ENCODE measurements around the gene C20orf141.
A peak's percentile ranks its signal among the peaks of the same experiment; 100 is the strongest.
"Not testable (repeated sequence)": the region's sequence is repeated elsewhere in the genome, so short reads cannot be mapped to it uniquely, and the experiment has no call there.

C20orf141 gene

DNA sequence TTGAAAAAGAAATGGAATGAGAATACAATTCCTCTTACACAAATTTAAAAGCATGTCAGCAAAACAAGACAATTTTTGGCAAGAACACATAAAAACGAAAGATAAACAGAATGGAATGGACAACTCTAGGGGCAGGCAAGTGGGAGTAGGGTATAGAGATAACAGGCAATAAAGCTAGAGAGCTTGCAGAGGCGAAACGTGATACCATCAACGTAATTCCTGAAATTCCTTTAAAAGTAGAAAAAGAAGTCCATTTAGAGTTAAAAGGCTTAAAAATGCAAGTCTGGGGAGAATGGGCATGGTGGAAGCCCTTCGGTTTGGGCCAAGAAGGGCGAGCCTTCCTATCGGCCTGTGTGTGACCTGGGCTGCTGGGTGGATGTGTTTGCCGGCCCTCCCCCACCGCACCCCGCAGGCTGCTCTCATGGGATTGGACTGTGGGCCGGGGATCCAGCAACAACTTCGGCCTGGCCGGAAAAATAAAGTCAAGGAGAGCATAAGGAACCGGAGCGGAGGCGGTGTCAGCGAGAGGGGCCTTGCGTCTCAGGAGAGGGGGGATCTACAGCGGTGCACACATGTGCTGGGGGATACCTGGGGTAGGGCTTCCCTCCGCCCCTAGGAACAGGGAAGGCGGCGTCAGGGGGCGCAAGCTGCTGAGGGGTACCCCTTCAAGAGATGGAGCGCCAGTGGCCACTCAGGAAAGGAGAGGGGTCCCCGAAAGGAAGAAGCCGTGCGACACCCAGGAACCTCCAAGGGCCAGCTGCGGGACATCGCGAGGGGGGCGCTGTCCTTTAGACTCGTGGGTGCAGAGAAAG lies 5.5 kb downstream of the C20orf141 start:
- DNase-seq (ENCODE audit: low read depth in 2 of 2, low spot score in 1 of 2): no peak

DNA sequence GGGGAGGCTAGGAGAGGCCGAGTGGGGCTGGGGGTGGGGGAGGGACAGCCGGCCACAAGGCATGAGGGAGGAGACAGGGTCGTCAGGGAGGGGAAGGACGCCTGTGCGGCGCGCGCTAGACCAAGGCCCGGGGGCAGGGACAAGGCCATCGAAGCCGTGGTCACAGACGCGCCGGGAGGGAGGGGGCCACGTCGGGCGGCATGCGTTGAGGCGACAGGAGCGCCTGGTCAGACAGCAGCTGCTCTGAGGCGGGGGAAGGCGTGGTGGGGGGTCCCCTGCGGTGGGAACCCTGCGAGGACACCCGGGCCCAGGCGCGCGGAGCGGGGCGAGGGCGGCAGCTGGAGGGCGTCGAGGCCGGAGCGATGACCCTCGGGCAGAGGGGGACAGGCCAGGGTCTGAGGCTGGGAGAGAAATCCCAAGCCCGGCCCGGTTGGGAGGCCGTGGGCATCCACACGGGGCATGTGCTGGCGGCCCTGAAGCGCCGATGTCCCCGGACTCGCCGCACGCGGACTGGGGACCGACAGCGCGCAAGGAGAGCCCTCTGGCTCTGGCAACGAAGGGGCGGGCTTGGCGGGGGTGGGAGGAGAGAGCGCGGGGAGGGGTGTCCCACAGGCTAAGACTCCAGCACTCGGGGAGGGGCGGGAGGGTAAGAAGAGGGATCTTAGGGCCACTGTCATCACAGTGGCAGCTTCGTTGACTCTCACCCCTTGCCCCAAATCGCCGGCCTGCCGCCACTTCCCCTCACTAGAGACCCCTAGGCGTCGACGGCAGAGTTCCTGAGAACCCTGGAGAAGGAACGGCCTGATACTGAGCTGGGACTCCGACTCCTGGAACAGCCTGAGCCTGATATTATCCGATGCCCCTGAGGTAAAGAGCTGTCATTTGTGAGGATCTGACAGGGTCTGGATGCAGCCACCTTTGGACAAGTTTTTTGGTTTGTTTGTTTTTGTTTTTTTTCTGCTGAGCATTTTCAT lies 6.4 kb downstream of the C20orf141 start:
- no peak for DNase-seq (ENCODE audit: low read depth in 2 of 2, low spot score in 1 of 2)

DNA sequence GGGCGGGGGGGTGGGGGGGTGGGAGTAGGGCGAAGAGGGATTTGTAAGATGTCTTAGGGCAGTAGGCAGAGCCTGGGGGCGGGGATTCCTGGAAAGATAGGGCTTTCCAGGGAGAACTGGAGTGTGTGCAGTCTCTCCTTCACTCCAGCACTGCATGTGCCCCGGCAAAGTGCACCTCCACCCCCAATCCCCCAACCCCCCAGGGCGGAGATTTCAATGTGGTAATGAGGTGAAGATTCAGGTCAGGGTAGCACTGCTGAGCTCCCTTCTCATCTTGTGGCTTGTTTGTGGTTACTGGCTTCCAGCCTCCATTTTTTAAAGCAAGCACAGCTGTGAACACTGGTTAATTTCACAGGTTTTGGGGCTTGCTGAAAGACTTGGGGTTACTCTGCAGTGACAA lies 7.3 kb downstream of the C20orf141 start:
- no peak for DNase-seq (ENCODE audit: low read depth in 2 of 2, low spot score in 1 of 2)

DNA sequence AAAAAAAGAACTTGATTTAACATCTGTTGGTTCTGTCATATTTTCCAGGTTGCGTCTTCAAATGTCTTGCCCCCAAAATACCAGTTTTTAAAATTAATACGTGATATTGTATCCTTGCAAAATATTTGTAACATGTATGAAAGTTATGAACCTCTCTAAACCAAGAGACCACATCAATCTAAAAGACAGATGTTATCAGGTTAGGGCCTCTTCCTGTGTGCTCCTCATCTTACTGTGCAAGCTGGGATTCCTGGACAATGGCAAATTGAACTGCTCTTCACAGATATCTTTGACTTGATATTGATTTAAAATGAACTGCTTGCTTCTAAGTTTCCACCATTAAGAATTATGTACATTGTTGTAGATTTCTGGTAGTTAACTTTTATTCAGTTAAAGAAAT lies 11.0 kb downstream of the C20orf141 start:
- DNase-seq (ENCODE audit: low read depth in 2 of 2, low spot score in 1 of 2): no peak

DNA sequence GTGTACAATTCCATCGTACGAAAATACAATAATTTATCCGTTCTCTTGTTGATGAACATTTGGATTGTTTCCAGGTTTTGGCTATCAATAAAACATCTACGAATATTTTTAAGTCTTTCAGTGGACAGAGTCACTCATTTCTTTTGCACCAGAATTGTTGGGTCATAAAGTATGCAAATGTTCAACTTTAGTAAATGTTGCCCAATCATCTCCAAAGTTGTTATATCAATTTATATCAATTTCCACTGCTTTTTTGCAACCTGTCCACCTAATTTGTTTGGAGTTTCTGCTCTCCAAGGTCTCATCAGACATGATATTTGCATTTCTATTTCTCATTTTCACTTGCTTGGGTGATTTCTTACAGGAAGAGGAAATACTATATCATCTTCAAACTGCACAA lies 11.9 kb downstream of the C20orf141 start:
- no peak for DNase-seq (ENCODE audit: low read depth in 2 of 2, low spot score in 1 of 2)

DNA sequence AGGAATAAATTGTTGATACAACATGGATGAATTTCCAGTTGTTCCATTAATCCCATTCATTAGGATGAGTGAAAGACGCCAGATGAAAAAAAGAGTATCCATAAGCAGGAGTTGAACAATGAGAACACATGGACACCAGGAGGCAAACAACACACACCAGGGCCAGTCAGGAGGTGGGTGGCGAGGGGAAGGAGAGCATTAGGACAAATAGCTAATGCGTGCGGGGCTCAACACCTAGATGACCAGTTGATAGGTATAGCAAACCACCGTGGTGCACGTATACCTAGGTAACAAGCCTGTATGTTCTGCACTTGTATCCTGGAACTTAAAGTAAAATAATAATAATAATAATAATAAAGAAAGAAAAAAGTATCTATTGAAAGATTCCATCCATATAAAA lies 14.6 kb downstream of the C20orf141 start:
- DNase-seq (ENCODE audit: low read depth in 2 of 2, low spot score in 1 of 2): no peak

DNA sequence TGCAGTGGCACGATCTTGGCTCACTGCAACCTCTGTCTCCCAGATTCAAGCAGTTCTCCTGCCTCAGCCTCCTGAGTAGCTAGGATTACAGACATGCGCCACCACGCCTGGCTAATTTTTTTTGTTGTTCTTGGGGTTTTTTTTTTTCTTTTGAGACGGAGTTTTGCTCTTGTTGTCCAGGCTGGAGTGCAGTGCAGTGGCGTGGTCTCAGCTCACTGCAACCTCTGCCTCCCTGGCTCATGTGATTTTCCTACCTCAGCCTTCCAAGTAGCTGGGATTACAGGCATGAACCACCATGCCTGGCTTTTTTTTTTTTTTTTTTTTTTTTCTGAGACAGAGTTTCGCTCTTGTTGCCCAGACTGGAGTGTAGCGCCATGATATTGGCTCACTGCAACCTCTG lies 16.4 kb downstream of the C20orf141 start:
- DNase-seq (ENCODE audit: low read depth in 2 of 2, low spot score in 1 of 2): not testable (repeated sequence)

DNA sequence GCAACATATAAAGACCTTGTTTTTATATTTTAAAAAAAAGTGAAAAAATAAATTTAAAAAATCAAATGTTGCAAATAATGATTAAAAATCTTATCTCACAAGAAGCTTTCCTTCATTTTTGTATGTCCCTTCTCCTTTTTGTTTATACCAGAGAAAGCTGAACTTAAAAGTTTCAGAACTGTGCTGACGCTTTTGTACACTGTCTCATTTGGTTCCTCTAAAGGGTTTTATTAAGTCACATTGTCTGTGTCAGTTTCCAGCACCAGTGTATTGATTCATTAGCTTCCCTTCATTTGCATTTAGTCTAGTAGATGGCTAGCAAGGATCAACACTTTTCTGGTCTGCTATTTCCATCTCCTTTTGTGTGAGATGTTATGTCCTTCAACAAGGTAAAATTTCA lies 19.0 kb downstream of the C20orf141 start:
- DNase-seq (ENCODE audit: low read depth in 2 of 2, low spot score in 1 of 2): no peak

DNA sequence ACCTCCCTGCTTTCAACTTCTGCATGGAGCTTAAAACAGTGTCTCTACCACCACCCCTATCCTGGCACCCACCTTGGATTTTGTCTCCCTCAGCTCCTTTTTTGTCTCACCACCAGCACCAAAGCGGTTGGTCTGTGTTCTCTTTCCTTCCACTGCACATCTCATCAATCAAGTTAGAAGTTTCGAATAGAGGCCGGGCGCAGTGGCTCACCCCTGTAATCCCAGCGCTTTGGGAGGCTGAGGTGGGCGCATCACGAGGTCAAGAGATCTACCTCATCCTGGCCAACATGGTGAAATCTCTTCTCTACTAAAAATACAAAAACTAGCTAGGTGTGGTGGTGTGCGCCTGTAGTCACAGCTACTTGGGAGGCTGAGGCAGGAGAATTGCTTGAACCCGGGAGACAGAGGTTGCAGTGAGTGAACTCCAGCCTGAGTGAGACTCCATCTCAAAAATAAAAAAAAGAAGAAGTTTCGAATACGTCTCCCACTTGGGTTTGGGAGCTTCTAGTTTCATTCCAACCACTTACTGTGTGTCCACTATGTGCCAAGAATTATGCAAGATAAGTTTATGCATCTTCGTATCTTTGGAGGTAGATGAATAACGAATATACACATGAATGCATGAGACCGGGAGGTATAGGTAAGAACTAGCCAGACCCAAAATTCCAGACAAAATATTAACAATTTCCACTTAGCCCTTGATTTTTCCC lies 19.8 kb downstream of the C20orf141 start:
- no peak for DNase-seq (ENCODE audit: low read depth in 2 of 2, low spot score in 1 of 2)

DNA sequence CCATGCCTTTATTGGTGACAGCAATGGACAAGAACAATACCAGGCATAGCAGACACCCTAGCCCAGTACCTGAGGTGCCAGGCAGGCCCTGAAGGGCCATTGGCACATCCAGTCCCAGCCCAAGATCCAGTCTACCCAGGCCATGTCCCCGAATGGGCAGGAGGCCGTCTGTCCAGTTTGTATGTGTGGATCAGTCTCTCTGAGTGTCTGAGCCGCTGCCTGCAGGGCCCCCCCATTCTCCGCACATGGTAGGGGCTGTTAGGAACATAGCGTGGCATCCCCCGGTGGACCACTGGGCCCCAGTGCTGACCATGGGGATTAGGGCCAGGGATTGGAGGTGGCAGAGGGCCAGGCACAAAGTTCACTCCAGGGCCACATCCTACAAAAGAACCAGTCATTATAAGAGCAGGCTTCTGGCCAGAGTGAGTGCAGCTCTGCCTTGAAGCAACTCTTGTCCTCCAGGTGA lies 20.6 kb downstream of the C20orf141 start:
- no peak for DNase-seq (ENCODE audit: low read depth in 2 of 2, low spot score in 1 of 2)

DNA sequence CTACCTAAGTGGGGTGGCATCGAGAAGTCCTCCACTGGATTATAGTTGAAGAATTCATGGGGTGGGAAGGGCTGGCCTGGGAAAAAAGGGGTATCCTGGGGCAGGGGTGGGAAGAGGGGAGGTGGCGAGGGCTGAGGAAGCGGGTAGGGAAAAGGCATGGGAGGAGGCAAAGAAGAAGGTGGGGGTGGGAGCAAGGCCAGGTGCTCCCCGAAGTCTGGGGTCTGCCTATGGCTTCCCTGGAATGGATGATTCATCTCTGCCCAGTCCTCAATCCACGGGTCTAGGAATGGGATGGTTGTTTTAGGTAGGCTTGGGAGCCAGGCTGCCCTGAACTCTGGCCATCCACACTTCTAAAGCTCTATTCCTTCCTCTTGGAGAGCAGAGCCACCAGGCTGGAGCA lies 21.2 kb downstream of the C20orf141 start:
- DNase-seq (ENCODE audit: low read depth in 2 of 2, low spot score in 1 of 2): no peak

DNA sequence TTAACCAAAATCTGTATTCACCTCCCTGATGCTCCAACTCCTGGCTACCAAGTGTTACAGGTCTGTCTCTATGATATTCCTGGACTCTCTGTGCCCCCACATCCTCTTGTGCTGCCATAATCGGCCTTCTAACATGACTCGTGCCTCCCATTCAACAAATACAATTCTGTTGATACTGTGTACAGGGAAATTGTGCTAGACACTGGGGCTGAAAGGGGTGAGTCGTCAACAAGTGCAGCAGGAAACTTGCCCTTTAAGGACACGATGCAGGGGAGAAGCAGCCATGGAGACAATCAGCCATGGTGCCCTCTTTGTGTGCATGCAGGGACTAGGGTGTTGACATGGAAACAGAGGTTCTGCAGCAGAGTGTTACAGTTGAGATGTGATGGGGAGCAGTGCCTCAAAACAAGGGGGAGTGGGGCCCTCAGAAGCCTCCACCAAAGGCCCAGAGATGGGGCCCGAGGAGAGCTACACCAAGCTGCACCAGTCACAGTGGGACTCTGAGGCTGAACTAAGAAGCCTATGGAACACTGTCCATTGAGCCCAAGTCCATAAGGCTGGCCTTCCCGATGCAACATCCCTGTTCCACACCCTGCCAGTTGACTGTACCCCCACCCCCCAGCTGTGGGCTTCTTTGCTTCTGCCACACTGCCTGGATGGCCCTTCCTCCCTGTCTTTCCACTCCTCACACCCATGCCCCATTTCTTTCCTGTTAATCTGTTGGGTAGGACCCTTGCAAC lies 22.6 kb downstream of the C20orf141 start:
- DNase-seq (ENCODE audit: low read depth in 2 of 2, low spot score in 1 of 2): no peak

DNA sequence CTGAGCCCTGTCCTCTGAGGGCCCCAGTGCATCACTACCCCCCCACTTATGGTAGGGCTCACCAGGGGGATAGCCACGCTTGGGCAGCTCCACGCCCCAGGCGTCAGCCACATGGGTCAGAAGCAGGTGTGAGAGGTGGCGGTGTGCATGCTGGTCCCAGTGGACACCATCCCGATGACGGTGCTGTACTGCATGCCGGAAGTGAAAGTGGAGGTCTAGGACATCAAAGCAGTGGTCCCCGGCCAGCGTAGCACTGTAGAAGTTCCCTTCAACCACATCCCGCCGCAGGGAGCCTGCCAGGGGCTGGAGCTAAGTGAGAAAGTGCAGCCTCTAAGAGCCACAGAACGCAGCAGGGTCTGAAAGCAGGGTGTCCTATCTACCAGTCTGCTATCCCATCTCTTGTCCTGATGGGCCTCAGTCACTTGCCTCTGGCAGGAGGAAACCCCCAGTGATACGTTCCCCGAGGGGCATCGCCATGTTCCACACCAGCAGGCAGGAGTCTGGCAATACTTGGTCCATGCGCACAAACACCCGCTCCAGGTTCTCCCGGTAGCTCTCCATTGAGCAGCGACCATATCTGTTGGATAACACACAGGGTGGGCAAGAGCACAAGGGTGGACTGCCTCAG lies 23.5 kb downstream of the C20orf141 start:
- DNase-seq (ENCODE audit: low read depth in 2 of 2, low spot score in 1 of 2): no peak

DNA sequence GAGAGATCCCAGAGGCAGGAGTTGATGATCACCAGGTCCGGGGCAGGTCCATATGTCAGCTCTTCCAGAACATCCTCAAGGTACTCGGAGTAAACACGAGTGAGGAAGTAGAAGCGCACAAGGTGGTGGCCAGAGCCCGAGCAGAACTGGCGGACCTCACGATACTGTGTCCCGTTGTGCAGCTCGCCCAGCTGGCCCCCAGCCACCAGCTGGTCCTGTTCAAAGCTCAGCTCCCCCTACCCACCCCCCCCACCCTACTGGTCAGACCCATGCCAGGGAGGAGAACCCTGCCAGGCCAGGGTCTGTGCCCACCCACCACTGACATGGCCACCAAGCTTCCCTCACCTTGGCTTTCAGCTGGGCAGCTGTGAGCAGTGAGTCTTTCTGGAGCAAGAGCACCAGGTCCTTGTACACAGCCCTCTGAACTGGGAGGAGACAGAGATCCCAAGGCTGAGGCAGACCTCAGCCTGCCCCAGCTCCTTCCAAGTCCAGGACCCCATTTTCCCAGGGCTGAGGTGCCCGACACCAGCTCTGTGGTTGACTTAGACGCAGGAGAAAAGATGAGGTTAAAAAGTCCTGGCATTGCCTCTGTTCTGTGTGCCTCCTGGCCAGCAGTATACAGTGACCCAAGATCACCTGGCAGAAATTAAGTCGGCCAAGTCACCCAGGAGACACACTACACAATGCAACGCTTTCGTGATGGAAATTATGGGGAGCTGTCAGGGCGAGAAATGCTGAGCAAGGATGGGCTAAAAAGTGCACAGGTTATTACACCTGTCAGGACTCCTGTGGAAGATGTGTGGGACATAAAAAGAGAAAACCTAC lies 24.3 kb downstream of the C20orf141 start:
- DNase-seq (ENCODE audit: low read depth in 2 of 2, low spot score in 1 of 2): no peak

DNA sequence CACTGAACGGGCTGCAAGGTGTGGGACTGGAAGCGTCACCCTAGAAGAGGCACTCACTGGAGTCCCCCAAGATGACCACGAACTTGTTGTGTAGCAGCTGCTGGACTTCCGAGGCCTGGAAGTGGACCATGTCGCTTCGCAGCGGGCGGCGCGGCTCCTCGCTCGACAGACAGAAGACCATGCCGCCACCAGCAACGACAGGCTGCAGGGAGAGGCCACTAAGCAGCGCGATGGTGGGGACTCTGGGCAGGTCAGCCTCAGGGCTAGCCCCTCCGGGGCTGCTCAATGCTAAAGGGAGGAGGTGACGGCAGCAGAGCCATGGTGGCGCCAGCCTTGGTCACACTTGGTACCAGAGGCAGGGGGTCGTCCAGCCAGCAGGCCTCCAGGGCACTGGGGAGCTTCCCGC lies 24.9 kb downstream of the C20orf141 start:
- no peak for DNase-seq (ENCODE audit: low read depth in 2 of 2, low spot score in 1 of 2)

DNA sequence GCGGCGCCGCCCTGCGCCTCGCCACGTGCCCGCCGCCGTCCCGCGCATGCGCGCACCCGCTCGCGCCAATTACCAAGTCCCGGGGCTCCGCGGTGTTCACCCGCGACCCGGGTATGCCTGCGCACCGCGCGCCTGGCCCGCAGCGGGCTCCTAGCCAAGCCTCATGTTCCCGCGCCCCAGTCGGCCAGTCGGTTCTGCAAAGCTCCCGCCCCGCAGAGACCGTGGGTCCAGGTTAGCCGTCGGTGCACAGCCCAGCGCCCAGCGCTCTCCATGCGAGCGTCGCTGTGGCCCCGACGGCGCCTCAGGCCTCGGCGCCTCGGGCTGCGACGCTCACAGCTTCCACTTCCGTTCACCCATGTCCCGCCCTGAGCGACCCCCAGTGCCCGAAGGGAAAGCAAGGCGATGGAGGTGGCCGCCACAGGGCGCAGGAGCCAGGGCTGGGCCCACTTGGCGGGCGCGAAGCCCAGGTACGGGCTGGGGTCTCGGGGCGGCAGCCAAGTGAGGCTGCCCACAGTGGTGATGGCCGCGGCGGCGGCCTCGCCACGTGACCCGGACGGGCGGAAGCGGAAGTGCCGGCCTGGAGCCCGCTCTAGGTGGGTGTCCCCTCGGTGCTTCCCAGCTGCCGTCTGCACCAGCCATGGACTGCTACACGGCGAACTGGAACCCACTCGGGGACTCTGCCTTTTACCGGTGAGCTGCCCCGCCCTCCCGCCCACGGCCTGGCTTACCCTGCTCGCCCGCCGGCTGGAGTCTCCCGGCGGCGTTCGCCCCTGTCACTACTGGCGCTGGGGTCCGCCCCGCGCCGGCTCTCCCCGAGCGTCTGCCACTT lies 25.6 kb downstream of the C20orf141 start, which contains the start of the genes PCED1A and VPS16:
TSS of gene PCED1A (minus strand) at position 518 of the 829 bp plus-strand sequence. CDS start 743 bp downstream, outside the sequence.
TSS of gene VPS16 (plus strand) at position 608 of the 829 bp plus-strand sequence. CDS start at position 638, 30 bp downstream.
- peak; percentile 69 to 79 for DNase-seq (ENCODE audit: low read depth in 2 of 2, low spot score in 1 of 2)

DNA sequence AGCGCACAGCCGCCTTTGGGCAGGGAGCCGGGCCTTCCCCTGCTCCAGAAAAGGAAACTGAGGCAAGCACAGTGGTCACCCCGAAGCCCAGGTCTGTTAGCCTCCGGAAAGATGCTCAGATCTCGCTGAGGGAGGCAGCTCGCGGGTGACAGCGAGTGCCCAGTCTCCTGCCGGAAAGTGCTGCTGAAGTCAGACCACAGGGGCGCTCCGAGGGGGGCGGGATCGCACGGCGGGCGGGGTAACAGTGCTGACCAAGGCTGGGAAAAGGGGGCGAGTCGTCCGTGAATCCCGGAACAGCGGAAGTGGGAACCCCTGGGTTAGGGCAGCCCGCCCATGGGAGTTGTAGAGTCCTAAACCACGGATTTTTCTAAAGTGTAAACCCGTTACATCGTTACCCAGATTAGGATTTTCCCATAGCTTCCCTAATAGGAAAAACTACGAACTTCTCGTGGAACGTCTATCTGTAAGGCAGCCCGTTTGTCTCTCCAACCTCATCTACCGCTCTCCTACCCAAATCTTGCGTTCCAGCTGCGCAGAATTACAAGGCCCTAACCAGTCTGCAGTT lies 26.3 kb downstream of the C20orf141 start:
- no peak for DNase-seq (ENCODE audit: low read depth in 2 of 2, low spot score in 1 of 2)

DNA sequence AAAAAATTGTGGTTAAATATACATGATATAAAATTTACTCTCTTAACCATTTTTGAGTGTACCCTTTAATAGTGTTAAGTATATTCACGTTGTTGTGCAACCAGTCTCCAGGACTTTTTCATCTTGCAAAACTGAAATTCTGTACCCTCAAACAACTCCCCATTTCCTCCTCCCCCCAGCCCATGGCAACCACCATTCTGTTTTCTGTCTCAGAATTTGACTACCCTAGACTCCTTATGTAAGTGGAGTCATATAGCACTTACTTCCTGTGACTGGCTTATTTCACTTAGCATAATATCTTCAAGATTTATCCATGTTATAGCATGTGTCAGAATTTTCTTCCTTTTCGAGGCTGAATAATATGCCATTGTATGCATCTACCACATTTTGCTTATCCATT lies 30.8 kb downstream of the C20orf141 start:
- no peak for DNase-seq (ENCODE audit: low read depth in 2 of 2, low spot score in 1 of 2)

Measured in stimulated activated CD8-positive, alpha-beta memory T cell treated with anti-CD3 and anti-CD28 coated beads, Interleukin-4, amount 100 ng/mL, for 4 hours (primary cell).